Cerebellar nuclear complex (tissue), 1 donor: ENCODE data around the gene CRLF1.

Experiments used
- DNase-seq, 2 experiments: peaks; one replicate each; lab custom pipeline; 2025; lab: John Stamatoyannopoulos, UW

The CRLF1 gene

DNA sequence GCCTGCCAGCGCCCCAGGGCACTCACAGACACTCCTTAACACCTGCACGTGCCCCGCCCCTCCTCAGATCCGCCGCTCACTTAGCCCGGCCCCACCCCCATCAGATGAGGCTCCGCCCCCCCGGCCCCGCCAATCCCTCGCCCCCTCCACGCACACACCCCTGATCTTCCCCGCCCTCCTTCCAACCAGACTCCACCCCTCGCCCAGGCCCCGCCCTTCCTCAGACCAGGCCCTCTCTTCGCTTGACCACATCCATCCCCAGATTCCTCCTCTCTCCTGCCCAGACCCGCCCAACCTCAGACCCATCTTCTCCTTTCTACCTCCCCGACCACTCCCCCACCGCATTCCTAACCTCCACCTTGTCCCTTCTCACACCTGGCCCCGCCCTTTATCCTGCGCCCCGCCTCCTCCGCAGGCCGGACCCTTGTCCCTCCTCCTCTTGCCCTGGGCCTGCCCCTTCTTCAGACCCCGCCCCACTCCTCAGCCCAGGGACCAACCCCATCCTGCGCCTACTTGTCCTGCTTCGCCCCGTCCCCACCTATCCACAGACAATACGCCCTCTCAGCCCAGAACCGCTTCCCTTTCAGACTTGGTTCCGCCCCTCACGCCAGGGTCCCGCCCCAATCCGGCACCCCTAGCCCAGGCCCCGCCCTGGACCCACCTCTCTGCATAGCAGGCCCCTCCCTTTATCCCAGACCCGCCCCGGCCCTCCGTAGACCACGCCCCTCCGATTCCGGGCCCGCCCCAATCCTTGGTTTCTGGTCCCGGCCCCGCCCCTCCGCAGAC lies 29.8 kb upstream of the CRLF1 start:
- DNase-seq, result peak; percentile 64 to 93

DNA sequence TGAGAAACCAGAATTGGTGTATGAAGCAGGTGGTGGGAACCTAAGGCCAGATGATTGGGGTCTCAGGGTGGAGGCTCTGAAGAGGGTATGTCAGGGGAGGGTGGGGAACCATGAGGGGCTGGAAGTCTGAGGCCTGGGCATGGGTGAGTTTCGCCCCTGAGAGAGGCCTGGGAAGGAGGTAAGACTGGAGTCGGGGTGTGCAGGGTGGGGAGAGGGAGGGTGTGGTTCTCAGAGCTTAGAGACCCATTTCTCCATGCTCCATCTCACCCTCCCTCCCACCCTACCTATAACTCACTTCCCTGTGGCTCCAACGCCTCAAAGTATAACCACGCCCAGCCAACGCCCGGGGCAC lies 29.2 kb upstream of the CRLF1 start:
- DNase-seq, result no peak

DNA sequence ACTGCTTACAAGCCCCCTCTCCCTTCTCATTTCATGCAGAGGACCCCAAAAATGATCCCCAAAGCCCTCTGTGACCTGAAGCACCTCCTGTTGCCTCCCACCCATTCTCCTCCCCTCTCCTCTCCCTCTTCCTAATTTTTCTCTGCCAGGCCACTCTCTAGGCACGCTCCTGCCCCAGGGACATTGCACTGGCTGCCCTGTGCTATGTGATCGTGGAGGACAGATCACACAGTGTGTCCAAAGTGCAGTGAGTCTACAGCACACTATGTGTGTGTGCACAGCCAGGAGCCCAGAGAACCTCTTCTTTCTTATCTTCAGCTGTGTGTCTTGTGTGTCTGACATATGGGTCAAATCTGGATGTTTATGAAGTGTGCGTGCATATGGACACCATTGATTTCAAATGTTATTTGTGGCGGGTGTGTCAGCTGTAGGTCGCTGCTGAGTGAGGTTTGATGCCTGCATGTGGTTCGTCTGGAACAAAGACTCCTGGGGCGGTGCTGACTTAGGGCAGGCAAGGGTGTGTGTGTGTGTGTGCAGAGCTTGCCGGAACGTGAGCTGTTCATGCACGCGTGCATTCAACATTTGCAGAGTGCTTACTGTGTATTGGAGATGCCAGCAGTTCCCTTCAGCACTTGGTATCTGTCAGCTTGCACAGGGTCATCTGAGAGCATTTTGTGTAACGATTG lies 28.2 kb upstream of the CRLF1 start:
- DNase-seq, result no peak

DNA sequence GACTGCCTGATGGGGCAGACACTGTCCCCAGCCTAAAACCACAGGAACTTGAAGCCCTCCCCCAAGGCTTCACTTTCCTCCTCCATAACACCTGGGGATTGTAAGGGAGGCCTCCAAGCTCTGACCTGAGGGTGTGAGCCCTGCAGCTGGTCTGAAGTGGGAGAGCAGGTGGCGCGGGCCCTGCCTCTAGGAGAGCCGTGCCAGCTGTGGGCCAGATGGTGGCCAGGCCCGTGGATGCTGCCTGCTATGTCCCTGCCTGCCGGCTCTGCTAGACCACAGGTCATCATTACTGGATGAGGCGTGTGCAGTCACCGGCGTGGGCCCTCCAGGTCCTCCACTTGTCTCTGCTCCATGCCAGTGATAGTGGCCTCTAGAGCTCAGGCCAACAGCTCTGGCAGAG lies 26.7 kb upstream of the CRLF1 start:
- DNase-seq, result no peak

DNA sequence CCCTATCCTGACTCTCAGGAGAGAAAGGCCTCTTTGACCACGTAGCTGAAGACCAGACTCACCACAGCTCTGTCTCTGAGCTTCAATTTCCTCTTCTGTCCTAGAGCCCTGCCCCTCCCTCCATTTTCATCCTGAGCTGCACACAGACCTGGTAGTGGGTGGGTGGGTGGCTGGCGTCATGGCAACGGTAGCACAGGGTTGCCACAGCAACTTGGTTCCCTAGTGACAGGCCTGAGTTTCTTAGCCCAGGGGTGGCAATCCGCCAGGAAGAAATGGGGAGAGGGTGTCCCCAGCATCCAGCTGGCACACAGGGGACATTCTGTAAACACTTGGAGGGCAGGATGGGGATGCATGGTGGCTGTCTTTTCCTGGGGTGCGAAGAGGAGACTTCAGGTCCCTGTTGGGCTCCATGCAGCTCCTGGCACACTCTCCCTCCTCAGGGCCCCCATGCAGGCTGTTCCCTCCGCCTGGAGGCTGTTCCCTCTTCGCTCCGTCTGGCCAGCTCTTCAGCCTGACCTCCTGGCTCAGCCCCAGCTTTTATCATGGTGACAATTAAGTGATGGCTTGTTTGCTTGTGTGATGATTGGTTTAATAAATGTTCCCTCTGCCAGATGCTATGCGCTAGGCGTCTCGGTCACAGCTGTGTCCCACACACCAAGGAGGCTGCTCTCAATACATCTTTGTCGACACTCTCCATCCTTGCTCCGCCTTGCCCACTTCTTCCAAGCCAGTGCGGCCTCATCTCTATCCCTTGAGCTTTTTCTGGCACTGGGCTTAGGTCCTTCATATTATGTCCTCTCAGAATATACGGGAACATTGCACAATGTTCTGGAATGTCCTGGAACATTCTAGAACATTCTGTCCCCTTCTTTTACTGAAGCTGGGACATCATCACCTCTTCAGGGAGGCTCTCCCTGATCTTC lies 22.8 kb upstream of the CRLF1 start:
- DNase-seq, result no peak

DNA sequence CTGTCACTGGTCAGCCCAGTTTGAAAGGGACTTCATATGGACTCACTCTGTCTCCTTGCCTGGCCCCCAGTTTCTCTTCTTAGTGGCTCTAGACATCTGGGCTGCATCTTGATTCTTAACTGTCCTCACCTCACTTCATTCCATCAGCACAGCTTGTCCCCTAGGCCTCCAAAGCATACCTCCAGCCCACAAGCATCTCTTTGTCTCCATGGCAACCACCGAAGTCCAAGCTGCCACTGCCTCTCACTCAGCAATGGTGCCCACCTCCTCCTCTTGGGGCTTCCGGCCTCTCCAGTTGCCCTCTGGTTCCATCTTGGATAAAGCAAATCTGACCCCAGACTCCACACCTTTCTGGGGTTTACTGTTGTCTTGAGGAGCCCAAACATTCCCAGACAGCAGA lies 20.3 kb upstream of the CRLF1 start:
- DNase-seq, result no peak

DNA sequence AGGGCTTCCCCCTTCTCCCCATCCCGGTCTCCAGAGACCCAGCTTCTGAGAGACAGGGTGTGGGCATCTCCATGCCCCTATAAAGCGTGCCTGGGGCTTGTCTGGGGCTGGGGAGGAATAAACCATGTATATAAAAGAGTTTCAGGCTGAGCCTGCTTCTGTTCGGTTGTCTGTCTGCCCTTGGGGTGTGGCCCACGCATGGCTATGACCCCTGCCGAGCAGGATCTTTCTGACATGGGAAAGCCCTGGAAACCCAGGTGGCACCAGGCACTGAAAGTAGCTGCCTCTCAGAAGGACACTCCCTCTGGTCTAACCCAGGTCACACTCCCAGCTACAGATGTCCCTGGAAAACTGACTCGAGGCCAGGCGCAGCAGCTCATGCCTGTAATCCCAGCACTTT lies 14.3 kb upstream of the CRLF1 start:
- no peak for DNase-seq

DNA sequence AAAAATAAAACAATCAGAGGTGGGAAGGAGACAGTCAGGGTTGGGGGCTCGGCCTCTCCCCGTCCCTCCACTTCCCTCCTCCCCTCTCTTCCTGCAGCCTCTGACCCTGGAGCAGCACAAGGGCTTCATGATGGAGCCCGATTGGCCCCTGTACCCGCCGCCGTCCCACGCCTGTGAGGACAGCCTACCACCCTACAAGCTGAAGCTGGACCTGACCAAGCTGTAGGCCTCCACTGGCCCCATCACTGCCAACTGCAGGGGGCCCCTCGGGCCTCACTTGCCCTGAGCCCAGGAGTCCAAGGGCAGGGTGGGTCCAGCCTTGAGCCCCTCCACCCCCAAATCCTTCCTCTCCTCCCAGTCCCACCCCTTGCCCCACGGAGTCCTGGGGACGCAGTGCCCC lies 13.7 kb upstream of the CRLF1 start:
- DNase-seq, result no peak

DNA sequence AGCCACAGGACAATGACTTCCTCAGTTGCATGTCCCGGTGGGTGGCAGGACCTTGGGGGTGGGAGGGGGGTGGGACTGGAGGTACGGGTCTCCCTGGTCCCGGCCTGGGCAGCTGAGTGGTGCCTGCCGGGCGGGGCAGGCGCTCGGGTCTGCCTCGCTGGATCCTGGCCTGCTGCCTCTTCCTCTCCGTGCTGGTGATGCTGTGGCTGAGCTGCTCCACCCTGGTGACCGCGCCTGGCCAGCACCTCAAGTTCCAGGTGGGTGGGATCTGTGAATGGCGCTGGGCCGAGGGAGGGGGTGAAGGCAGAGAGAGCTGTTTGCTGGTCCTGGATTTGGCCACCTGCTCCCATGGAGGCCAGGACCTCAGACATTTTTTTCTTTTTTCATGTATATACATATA lies 11.6 kb upstream of the CRLF1 start:
- DNase-seq, result no peak

DNA sequence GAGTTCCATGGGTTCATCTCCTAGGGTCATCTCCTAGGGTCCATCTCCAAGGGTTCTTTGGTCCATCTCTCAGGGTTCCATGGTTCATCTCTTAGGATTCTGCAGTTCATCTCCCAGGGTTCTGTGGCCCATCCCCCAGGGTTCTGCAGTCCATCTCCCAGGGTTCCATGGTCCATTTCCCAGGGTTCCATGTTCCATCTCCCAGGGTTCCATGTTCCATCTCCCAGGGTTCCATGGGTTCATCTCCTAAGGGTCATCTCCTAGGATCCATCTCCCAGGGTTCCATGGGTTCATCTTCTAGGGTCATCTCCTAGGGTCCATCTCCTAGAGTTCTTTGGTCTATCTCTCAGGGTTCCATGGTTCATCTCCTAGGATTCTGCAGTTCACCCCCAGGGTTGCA lies 11.0 kb upstream of the CRLF1 start:
- no peak for DNase-seq

DNA sequence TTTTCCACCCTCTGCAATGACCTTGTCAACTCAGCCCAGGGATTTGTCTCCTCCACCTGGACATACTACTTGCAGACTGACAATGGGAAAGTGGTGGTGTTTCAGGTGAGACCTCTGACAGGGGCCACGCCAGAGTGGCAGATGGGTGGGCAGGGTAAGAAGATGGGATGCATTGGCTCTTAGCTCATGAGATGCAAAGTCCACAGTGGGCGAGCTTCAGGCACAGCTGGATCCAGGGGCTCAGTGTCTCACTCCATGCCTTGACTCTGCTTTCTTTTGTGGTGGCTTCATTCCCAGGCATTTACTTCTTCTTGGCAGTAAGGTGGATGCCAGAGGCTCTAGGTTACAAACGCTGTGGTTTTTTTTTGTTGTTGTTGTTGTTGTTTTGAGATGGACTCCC lies 9.4 kb upstream of the CRLF1 start:
- DNase-seq, result no peak

DNA sequence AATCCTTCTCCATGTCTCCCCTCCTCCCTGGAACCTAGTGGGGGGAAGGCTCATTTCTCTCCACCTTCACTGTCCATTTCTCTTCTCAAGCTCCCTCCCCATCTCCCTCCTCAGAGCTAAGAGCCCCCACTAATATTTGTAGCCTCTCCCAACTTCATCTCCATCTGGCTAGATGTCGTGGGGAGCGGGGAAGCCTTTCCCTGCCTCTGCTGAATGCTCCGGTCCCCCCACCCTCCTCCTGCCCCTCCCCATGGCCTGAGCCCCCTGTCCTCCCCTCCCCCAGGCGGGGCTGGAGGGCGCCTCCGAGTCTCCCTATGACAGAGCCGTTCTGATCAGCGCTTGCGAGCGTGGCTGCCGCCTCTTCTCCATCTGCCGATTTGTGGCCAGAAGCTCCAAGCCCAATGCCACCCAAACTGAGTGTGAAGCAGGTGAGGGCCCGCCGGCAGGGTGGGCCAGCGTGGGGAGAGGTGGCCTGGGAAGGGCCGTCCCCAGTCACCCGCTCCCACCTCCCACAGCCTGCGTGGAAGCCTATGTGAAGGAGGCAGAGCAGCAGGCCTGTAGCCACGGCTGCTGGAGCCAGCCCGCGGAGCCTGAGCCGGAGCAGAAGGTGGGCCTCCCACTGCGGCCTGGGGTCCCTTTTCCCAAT lies 7.1 kb upstream of the CRLF1 start:
- no peak for DNase-seq

DNA sequence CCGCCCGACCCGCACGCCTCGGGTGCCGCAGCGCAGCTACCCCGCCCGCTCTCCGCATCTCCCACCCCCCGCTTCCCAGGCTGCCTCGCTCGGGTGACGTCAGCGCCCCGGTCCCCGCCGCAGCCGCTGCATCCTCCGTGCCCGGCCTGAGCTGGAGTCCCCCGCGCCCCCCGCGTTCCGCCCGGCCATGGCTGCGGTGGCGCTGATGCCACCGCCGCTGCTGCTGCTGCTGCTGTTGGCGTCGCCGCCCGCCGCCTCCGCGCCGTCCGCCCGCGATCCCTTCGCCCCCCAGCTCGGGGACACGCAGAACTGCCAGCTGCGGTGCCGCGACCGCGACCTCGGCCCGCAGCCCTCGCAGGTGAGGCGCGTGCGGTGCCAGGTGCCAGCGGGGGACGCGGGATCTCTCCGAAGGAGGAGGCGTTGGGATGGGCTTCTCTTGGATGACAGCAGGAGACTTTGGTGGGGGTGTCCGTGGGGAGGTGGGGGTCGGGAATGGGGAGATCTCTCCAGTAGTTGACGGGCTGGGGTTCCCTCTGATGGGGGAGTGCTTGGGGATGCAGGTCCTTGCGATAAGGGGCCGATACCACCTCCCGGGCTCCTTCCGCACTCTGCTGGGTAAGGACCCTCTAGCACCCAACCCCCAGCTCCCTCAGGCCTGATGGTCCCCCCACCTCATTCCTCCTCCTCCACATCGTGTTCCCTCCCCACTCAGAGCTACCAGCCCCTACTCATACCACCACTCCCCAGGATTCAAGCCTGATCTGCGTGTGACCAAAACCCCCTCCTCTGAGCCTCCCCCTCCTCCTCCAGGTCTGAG lies 6.4 kb upstream of the CRLF1 start, which contains the start of gene TMEM59L:
Gene TMEM59L, plus strand, starts transcription at position 99 of the 817 bp plus-strand sequence. Its CDS starts 89 bp downstream, at position 188.
- DNase-seq, result no peak

DNA sequence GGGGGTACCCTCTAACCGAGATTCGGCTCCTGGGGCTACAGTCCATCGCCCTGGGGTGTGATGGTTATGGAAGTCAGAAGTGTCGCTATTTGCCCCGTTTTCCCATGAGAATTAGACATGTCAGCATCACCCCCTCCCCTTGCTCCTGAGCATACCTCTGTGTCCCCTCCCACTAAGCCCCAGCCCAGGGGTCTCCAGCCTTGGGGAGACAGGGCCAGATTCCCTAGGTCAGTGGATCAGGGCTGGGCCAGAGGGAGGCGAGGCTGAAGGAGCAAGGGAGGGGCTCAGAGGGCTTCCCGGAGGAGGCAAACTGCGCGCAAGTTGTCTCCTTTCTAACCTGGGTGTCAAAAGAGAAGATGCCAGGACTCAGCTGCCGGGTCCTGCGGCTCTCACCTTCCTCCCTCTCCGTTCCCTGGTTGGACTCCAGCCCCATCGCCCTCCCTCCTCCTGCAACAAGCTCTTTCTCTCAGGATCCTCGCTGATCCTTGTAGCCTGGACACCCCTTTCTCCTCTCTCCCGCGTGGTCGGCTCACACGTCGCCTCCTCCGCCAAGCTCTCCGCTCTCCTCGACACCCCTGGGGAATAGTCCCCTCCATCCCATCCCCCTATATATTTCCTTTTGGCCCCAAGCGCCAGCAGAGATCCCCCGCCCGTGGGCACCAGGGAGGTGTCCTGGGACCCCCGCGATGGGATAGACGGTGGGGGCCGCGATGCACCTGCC lies 5.6 kb upstream of the CRLF1 start:
- no peak for DNase-seq

DNA sequence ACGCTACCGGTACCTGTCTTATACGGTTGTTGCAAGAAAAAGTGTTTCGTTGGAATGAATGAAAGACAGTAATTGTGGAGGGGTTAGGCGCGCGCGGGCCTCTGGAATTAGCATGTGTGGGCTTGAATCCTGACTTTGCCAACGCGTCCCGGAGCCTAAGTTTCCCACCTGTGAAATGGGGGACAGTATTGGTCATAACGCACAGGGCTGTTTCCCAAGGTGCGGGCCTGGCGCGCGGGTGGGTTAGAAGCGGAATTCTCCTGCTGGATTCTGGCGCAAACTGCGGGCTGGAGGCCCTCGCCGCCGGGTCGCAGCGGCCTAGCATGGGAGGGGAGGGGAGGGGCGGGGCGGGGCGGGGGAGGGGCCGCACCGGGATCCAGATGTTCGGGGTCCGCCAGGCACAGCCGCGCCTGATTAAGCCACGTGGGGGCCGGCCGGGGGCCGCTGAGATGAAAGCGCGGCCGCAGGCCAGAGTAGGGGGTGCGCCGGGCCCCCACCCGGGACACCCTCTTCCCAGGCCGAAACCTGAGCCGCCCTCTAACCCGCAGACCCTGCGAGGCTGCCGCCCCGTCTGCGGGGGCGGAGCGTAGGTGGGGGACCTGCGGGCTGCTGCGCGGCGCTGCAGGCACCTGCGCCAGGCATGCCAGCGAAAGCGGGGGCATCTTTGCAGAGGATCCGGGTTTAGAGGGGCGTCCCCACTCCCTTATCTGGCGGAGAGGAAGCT lies 4.9 kb upstream of the CRLF1 start:
- DNase-seq, result no peak

DNA sequence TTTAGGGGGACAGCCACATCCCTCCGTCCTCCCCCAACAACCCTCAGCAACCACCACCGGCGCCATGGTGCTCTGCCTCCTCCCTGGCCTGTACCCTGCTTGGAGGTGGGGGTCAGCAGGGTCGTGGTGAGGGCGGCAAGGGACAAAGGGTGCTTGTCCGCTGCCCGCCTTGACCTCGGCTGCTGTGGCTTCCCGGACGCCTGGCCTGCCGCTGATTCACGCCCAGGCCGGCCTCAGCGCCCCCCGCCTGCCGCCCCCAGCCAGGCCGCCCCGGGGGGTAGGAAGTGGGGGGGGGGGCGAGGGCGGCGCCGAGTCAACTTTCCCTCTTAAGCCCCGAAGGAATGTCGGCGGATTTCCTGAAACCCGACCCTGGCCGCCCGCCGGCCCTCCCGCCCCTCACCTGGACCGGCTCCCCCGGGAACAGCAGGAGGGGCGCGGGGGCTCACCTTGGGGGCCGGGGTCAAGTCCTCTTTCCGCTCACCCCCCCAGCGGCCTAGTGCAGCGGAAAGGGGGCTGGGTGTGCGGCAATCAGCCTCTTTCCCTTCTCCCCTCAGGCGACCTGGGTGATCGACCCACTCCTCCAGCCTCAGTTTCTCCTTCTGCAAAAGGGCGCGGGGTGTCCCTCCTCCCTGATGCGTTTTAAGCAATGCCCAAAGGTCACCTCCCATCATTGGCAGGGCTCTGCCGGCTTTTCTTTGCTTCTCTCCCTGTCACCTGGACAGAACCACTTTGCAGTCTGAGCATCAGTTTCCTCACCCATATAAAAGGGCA lies 4.1 kb upstream of the CRLF1 start:
- DNase-seq, result no peak

DNA sequence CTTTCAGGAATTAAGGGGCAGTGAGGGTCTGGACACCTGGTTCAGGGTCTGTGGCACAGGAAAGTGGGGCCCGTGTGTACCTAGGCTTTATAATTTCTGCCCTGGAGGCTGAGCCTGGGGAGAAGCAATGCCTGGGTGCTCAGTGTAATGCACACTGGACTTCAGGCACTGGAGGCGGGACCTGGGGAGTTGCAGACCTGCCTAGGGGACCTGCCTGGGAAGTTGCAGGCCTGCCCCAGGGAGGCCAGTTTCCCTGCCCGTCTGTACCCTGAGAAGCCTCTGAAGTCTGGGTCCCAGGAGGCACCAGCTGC lies 3.6 kb upstream of the CRLF1 start:
- no peak for DNase-seq

DNA sequence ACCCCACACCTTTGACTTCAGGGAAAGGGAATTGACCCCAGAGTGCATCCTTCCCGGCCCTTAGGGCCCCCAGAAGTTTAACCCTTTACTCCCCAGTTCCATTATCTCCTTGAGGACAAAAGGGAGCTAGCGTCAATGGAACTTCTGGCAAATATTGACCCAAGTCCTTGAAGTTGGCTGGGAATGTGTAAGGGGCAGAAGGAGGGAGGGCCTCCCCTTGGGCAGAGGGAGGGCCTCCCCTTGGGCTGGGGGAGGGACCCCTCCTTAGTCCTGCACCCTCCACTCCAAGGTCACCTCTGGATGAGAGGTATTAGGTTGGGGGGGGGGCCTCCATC lies 3.1 kb upstream of the CRLF1 start:
- no peak for DNase-seq
